DMS 273 (cell line): Measurements from ENCODE around the gene MMP8.

Experiments used
- DNase-seq: peaks from one replicate; lab custom pipeline; 2025; ENCODE audit not compliant: unreplicated experiment; lab: John Stamatoyannopoulos, UW

The MMP8 gene

DNA sequence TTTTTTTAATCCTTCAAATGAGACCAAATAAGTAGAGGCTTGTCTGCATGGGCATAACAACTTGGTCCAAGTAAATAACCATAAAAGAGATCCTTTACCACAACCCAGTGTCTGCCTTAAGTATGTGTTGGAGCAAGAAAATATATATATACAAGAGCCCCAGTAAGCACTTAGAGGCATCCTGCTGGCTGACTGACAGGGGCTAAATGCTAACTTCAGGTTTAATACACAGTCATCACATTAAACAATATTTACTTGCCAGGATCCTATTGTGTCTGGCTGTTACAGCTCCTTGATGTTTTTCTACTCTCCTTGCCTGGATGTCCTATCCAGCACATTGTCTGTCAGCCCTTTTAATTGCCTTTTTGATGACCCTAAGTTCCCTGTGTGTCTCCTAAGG, 62.1 kb downstream of the MMP8 start:
- DNase-seq = no peak
